ENCODE results near the gene PPFIBP2. TPM values are rescaled to one million over a fixed set of nuclear protein-coding genes. Genes with fewer than 3 reads are reported as not detected.

PPFIBP2 gene
- total RNA-seq, 2 experiments from 2014 or later, result 18.6 to 18.7 TPM

DNA sequence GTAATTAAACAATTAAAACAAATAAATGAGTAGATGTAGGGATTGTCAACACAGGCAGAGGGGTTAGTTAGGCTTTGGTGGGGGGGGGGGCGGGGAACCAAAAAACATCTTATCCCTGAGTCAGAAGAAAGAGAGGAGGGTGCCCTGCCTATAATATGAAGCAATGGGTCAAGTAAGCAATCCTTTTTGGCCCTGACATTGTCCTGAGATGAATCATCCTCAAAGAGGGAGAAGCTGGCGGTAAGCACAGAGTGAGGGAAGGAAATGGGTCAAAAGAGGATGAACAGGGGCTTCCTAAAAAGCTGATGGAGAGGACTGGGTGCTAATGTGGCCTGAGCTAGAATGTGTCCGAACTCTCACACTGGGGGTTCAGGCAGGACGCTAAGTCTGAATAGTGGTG is 23.7 kb upstream of the PPFIBP2 start:
- H3K9me3 Mint-ChIP-seq, result no peaks in the 10 kb centered on the region
- DNase-seq, result no peak
- peaks cover 2% of the 10 kb centered on the region for H3K4me1 Mint-ChIP-seq
- H3K4me3 Mint-ChIP-seq, result no peak overlapping the region
- H3K36me3 Mint-ChIP-seq, result no peaks in the 10 kb centered on the region
- no peaks in the 10 kb centered on the region for H3K27me3 Mint-ChIP-seq
- no peak overlapping the region for H3K27ac Mint-ChIP-seq

DNA sequence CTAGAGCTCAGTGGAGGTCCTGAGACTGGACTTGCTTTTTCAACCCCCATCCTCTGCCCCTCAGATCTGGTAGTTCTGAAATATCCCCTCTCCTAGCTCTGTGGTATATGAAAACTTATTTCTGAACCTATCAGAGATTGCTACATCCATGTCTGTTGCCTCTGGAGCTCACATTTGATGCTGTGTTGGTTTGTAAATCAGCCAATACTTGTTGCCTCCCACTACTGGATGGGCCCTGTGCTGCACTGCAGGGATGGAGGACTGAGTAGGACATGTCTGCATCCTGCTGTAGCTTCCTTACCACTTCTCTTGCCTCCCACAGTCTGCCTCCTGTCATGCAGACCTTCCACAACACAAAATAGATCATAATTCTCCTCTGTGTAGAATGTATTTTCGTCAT is 23.3 kb upstream of the PPFIBP2 start:
- Mint-ChIP-seq H3K4me3 (no peak overlapping the region), H3K9me3 (no peaks in the 10 kb centered on the region), H3K27ac (no peak overlapping the region), H3K27me3 (no peaks in the 10 kb centered on the region), H3K36me3 (no peaks in the 10 kb centered on the region), H3K4me1 (peaks cover 3% of the 10 kb centered on the region)
- no peak for DNase-seq

DNA sequence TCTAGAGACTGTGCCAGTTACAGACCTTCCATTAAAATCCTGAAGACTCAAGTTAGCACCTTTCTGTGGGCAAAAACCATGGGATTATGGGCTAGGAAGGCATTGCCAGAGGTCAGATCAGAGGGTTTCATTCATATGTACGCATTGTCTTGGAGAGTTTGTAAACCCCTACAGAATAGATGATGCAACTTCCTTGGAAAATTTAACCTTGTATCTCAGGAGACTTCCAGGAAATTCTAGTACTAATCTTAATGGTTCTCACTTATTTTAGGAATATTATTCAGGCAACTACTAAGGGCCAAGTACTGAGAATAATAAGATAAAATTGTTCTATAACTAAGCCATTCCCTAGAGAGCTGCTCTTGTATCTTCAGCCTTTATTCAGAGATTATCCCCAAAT is 21.5 kb upstream of the PPFIBP2 start:
- Mint-ChIP-seq H3K27me3 (no peaks in the 10 kb centered on the region), H3K27ac (no peak overlapping the region), H3K9me3 (no peaks in the 10 kb centered on the region), H3K36me3 (peaks cover 3% of the 10 kb centered on the region), H3K4me1 (peaks cover 13% of the 10 kb centered on the region), H3K4me3 (no peak overlapping the region)
- DNase-seq, result no peak

- Mint-ChIP-seq H3K27me3 (no peaks in the 10 kb centered on the region), H3K4me3 (no peak overlapping the region), H3K4me1 (peaks cover 15% of the 10 kb centered on the region), H3K9me3 (no peaks in the 10 kb centered on the region), H3K27ac (no peak overlapping the region), H3K36me3 (peaks cover 3% of the 10 kb centered on the region)
- DNase-seq, result no peak
These were observed 20.1 kb upstream of the PPFIBP2 start for GRCh38 chr11:7493670-7494069.

GRCh38 chr11:7494086-7494745 is 19.6 kb upstream of the PPFIBP2 start:
- peaks cover 16% of the 10 kb centered on the region for H3K4me1 Mint-ChIP-seq
- H3K9me3 Mint-ChIP-seq, result no peaks in the 10 kb centered on the region
- no peak for DNase-seq
- H3K36me3 Mint-ChIP-seq, result peaks cover 3% of the 10 kb centered on the region
- H3K4me3 Mint-ChIP-seq, result no peak overlapping the region
- no peak overlapping the region for H3K27ac Mint-ChIP-seq
- H3K27me3 Mint-ChIP-seq, result no peaks in the 10 kb centered on the region

- Mint-ChIP-seq H3K36me3 (peaks cover 3% of the 10 kb centered on the region), H3K4me1 (peaks cover 16% of the 10 kb centered on the region), H3K9me3 (no peaks in the 10 kb centered on the region), H3K4me3 (no peak overlapping the region), H3K27me3 (no peaks in the 10 kb centered on the region), H3K27ac (peak overlapping the region; percentile 69)
- no peak for DNase-seq
These were observed 17.8 kb upstream of the PPFIBP2 start for GRCh38 chr11:7495882-7496551.

- H3K4me1 Mint-ChIP-seq, result peaks cover 14% of the 10 kb centered on the region
- H3K9me3 Mint-ChIP-seq, result no peaks in the 10 kb centered on the region
- DNase-seq, result no peak
- H3K27me3 Mint-ChIP-seq, result no peaks in the 10 kb centered on the region
- no peak overlapping the region for H3K4me3 Mint-ChIP-seq
- H3K27ac Mint-ChIP-seq, result no peak overlapping the region
- peaks cover 3% of the 10 kb centered on the region for H3K36me3 Mint-ChIP-seq
These were observed 15.6 kb upstream of the PPFIBP2 start for GRCh38 chr11:7498193-7498592.

DNA sequence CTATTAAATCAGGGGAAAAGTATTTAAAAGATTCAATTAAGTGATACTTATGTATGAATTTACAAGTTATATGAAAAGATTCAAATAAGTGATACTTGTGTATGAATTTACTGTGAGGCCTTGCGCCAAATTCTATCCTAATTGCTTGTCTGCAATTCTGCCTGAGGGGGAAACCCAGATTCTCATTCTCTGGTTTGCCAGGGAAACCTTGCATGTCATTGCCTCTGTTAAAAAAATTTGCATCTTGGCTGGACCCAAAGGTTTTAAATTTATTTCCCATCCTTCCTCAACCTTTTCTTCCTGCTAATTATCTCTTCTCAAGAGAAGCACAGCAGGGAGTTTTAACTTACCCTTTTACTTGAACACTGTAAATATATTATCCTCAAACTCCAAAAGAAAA is 14.7 kb upstream of the PPFIBP2 start:
- Mint-ChIP-seq H3K27ac (no peak overlapping the region), H3K27me3 (no peaks in the 10 kb centered on the region), H3K4me1 (peaks cover 14% of the 10 kb centered on the region), H3K9me3 (no peaks in the 10 kb centered on the region), H3K4me3 (no peak overlapping the region), H3K36me3 (peaks cover 3% of the 10 kb centered on the region)
- DNase-seq, result no peak

GRCh38 chr11:7500251-7500650 is 13.5 kb upstream of the PPFIBP2 start:
- Mint-ChIP-seq H3K27ac (no peak overlapping the region), H3K4me1 (peaks cover 14% of the 10 kb centered on the region), H3K4me3 (no peak overlapping the region), H3K27me3 (no peaks in the 10 kb centered on the region), H3K36me3 (peaks cover 3% of the 10 kb centered on the region), H3K9me3 (no peaks in the 10 kb centered on the region)
- DNase-seq, result no peak

DNA sequence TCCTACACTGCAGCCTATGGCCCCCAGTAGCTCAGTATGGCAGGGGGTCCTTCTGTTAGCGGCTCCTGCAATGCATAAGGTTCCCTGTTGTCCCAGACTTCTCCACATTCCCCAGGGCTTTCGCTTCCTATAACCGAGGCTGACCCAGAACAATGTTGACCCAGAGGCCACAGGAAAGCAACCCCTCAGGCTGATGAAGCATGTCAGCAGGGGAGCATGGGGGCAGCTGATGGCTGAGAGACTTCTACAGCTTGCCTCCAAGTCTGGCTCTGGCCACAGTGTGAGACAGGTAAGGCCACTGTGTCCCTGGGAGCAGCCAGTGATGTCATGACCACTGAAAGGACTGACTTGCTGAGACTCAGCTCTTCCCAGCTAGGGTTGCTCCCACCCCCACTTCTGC is 12.5 kb upstream of the PPFIBP2 start:
- H3K27ac Mint-ChIP-seq, result no peak overlapping the region
- no peak for DNase-seq
- H3K9me3 Mint-ChIP-seq, result no peaks in the 10 kb centered on the region
- no peaks in the 10 kb centered on the region for H3K27me3 Mint-ChIP-seq
- H3K36me3 Mint-ChIP-seq, result peaks cover 3% of the 10 kb centered on the region
- H3K4me3 Mint-ChIP-seq, result no peak overlapping the region
- peaks cover 6% of the 10 kb centered on the region for H3K4me1 Mint-ChIP-seq

- Mint-ChIP-seq H3K36me3 (no peaks in the 10 kb centered on the region), H3K27me3 (no peaks in the 10 kb centered on the region), H3K9me3 (no peaks in the 10 kb centered on the region), H3K4me3 (no peak overlapping the region), H3K27ac (no peak overlapping the region), H3K4me1 (peaks cover 3% of the 10 kb centered on the region)
- DNase-seq, result no peak
These were observed 11.9 kb upstream of the PPFIBP2 start for GRCh38 chr11:7501894-7502293.

GRCh38 chr11:7506243-7506642 is 7.6 kb upstream of the PPFIBP2 start:
- no peak for DNase-seq
- H3K9me3 Mint-ChIP-seq, result no peaks in the 10 kb centered on the region
- H3K27me3 Mint-ChIP-seq, result no peaks in the 10 kb centered on the region
- H3K4me3 Mint-ChIP-seq, result no peak overlapping the region
- H3K4me1 Mint-ChIP-seq, result no peaks in the 10 kb centered on the region
- H3K27ac Mint-ChIP-seq, result no peak overlapping the region
- no peaks in the 10 kb centered on the region for H3K36me3 Mint-ChIP-seq

DNA sequence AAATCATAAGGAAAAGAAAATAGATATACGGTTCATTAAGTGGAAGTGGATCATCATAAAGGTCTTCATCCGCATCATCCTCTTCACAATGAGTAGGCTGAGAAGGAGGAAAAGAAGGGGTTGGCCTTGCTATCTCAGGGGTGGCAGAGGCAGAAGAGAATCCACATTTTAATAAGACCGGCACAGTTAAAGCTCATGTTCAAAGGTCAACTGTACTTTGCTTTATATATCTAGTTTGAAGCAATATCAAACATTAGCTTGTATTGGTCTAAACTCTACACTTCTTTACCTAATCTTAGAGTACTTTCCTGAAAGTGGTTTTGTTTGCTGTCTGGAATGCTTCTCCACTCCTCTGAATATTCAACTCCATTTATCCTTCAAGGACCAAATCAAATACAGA is 5.7 kb upstream of the PPFIBP2 start:
- H3K4me1 Mint-ChIP-seq, result peaks cover 13% of the 10 kb centered on the region
- no peaks in the 10 kb centered on the region for H3K27me3 Mint-ChIP-seq
- no peak overlapping the region for H3K27ac Mint-ChIP-seq
- H3K36me3 Mint-ChIP-seq, result no peaks in the 10 kb centered on the region
- DNase-seq, result no peak
- no peaks in the 10 kb centered on the region for H3K9me3 Mint-ChIP-seq
- no peak overlapping the region for H3K4me3 Mint-ChIP-seq

DNA sequence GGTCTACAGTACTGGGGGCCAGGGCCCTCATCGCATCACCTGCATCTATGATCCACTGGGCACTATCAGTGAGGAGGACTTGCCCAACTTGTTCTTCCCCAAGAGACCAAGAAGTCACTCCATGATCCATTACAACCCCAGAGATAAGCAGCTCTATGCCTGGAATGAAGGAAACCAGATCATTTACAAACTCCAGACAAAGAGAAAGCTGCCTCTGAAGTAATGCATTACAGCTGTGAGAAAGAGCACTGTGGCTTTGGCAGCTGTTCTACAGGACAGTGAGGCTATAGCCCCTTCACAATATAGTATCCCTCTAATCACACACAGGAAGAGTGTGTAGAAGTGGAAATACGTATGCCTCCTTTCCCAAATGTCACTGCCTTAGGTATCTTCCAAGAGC is 3.8 kb upstream of the PPFIBP2 start:
- Mint-ChIP-seq H3K36me3 (no peaks in the 10 kb centered on the region), H3K4me3 (no peak overlapping the region), H3K9me3 (no peaks in the 10 kb centered on the region), H3K27ac (no peak overlapping the region), H3K4me1 (peaks cover 15% of the 10 kb centered on the region), H3K27me3 (no peaks in the 10 kb centered on the region)
- no peak for DNase-seq

DNA sequence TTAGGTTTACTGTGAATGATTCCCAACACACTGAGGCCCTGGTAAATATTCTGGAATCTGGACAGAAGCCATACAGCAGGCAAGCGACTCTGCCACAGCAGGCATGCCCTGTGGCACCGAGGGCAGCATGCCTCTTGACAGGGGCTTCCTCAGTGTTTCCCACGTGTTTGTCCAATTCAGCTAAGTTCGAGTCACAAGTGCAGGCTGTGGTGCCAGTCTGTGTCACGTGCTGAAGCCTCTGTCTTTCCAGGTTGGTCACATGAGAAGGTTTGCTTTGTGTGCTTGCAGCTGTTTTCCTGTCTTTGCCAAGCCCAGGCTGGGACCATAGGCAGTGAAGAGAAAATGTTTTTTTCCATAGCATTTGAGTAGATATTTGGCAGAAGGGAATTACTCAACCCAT is 2.4 kb upstream of the PPFIBP2 start:
- H3K4me3 Mint-ChIP-seq, result no peak overlapping the region
- no peaks in the 10 kb centered on the region for H3K27me3 Mint-ChIP-seq
- no peaks in the 10 kb centered on the region for H3K9me3 Mint-ChIP-seq
- no peaks in the 10 kb centered on the region for H3K36me3 Mint-ChIP-seq
- DNase-seq, result no peak
- no peak overlapping the region for H3K27ac Mint-ChIP-seq
- H3K4me1 Mint-ChIP-seq, result peaks cover 28% of the 10 kb centered on the region
